Stimulated activated CD8-positive, alpha-beta memory T cell treated with anti-CD3 and anti-CD28 coated beads, Interleukin-12 subunit alpha, Interleukin-12 subunit beta, amount 100 ng/mL, for 4 hours (primary cell): ENCODE results near the gene SPECC1L.

ENCODE experiments used
- DNase-seq: peaks from one replicate; pipeline ENCODE4 v3.0.0-alpha.2; 2020; ENCODE audit warnings: low read depth

SPECC1L gene

GRCh38 chr22:24401931-24402367 lies 131.3 kb downstream of the SPECC1L start:
- DNase-seq: no peak

DNA sequence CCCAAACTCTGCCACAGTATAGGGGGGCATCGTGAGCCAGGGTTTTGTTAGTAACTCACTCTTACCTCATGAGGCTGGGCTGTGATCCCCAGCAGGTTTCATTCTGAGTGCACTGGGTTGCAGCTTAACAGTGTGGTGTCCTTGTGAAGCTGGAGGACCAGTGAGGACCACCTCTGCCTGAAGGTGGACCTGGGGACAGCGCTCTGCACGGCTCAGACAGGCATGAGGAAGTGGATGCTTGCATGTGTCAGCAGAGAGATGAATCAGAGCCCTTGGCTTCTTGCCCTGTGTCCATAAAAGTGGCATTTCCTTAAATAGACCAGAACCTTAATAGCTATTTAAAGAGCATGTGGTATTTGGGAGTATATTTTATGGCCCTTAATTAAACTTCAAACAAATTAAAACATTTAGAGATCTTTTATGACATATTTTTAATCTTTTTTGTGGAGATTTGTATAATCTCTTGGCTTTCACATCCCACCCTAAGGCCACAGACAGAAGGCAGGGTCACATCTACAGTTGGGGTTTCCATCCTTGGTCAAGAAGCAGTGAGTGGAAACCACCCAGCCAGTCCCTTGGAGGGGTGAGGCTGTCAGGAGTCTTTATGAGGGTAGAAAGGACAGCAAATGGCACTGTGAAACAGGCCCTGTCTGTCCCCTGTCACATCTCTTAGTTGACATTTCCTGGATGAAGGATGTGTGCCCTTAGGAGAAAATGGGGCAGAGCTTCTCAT lies 132.0 kb downstream of the SPECC1L start:
- no peak for DNase-seq

DNA sequence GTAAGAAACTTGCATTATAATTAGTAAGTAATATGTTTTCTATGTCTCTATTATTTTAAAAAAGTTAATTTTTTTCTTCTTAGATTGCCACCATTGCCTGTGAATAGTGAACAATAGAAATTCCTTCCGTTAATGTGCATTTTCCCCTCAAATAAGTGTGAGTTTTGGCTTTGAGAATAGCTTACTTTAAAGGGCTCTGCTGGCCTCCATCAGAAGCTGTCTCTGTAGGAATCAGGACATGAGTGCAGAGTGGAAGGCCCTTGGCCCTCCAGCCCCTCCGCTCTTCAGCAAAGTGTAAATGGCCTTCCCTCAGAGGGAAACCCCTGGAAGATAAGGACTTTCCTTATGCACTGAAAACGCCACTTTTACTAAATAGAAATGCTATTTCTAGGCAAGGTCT lies 132.7 kb downstream of the SPECC1L start:
- no peak for DNase-seq

DNA sequence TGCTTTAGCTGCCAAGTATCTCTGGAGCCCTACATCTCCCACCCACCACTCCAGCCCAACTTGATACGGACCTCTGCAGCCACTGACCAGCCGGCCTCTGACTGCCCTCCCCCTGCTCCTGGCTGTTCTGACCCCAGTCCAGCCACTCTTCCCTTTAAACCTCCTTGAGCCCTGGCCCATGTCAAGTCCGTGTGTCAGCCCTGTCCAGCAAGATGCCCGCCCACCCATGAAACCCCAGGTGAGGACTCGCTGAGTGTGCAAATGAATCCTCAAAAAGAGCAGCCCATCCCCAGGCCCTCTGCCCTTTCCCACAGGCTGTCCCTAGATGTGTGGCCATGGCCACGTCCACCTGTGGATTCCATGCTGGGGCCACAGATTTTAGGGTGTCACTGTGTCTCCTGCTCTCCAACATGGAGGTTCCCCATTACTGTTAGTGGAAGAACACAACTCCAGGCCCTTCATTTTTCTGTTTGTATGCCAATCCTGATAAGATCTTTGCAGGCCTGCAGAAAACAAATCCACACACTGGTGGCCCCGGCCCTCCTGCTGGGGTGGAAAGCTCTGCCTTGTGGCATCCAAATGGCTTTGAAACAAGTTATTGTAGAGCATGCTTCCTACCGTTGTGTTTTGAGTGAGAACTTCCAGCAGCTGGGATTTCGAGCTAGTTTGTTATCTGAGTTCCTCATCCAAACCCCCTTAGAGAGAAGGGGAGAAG lies 134.1 kb downstream of the SPECC1L start:
- no peak for DNase-seq

GRCh38 chr22:24405631-24406321 lies 135.1 kb downstream of the SPECC1L start:
- no peak for DNase-seq

DNA sequence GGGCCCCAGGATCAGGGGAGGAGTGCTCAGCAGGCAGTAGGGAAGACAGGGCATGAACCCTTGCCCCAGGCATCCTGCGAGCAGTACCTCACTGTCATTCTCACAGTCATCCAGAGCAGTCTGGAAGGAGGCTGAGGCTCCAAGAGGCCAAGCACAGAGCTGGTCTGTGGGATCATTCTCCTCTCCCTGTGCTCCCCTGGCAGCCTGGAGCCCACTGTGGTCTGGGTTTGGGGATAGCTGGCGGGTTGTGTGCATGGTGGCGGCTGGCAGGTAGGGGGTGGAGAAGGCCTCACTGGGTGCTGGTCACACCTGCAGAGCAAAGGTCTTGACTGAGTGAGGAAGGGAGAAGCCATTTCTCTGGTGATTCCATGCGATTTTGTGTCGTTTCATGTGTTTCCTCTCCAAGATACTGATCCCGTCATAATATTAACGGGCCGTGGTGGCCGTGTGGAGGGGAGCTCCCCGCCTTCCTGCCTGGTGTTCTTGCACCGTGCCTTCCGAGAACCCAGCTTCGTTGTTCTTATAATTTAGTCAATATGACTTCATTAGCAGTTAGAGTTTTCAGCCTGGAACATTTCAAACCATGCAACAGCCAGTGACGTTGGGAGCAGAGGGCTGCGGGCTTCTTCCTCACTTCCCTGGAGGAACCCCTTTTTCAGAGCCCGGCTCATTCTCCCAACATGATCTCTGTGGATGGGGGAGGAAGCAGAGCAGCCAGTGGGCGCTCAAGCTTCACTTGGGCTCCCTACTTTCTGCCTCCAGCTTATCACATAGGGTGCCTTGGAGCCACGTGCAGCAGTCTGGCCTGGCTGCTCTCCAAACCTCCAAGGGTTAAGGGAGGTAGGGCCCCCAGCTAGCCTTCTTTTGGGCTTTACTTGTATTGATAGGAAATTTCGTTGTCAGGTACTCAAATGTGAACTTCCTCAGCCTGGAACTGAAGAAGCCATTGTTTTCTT lies 136.0 kb downstream of the SPECC1L start:
- DNase-seq: no peak

DNA sequence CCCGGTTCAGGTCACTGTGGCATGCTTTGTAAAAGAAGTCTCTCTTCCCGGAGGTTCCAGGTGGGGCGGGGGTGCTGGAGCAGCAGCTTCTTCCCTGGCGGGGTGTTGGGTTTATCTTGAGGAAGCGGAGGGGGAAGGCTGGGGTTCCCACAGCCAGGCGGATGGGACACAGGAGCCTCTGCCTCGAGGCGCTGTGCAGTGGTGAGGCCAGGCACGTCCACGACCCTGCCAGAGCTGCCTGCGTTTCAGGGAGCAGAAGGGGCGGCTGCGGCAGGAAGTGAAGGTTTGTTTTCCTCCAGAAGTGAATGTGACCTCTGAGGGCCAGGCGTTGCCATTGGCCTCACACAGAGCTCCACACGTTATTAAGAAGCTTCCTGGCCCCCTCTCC lies 136.6 kb downstream of the SPECC1L start:
- no peak for DNase-seq

- no peak for DNase-seq
Observed at GRCh38 chr22:24407884-24408283, 137.3 kb downstream of the SPECC1L start.

DNA sequence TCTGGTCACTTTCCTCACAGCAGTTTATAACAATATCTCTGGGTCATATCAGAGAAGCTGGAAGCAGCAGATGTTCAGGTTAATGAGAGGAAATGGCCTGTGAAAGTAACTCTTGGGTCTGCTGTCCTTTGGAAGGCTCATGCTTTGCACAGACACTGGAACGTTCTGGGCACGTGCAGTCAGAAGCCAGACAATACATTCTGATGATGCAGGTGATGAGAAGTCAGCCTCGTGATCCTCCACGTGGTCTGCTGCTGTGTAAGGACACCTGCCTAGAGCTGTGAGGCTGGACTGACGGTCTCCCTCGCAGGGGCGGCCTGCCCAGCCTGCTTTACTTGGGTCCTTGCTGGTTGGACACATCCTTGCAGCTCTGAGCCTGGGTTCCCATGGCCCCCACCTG lies 138.0 kb downstream of the SPECC1L start:
- DNase-seq: no peak

- no peak for DNase-seq
Observed at GRCh38 chr22:24409707-24410106, 139.1 kb downstream of the SPECC1L start.

GRCh38 chr22:24410110-24410856 lies 139.7 kb downstream of the SPECC1L start:
- DNase-seq: no peak

DNA sequence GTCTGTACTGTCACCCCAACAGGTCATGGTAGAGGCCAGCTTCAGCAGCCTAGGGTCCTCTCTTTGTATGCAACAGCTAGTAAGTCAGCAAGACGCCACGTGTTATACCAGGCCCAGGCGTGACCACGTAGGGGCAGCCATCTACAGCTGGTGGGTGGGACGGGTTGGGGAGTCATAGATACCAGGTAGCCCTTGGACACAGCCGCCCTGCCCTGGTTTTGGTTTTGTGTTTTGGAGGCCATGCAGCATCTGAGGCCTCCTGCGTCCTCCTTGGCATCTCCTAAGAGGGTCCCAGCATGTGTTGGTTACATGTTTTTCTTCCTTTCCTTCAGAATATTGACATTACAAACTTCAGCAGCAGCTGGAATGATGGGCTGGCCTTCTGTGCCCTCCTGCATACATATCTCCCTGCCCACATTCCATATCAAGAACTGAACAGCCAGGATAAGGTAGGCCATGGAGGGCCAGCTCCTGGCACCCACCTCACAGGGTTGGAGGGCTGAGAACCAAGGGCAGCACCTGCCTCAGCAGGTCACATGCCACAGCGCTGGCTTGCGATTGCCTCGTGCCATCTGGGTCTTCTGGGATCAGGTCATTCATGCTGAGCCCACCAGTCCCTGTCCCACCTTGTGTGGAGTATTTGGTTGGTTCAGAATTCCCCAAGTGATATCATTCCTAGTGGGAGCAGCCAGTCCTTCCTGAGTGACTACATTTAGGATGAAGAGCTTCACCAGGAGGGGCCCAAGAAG lies 140.8 kb downstream of the SPECC1L start:
- no peak for DNase-seq

- DNase-seq: no peak
Observed at GRCh38 chr22:24412274-24412673, 141.6 kb downstream of the SPECC1L start.

GRCh38 chr22:24413271-24413670 lies 142.6 kb downstream of the SPECC1L start:
- DNase-seq: no peak

- DNase-seq: no peak
Observed at GRCh38 chr22:24413736-24414385, 143.2 kb downstream of the SPECC1L start.

GRCh38 chr22:24414523-24414922 lies 143.9 kb downstream of the SPECC1L start:
- DNase-seq: no peak

DNA sequence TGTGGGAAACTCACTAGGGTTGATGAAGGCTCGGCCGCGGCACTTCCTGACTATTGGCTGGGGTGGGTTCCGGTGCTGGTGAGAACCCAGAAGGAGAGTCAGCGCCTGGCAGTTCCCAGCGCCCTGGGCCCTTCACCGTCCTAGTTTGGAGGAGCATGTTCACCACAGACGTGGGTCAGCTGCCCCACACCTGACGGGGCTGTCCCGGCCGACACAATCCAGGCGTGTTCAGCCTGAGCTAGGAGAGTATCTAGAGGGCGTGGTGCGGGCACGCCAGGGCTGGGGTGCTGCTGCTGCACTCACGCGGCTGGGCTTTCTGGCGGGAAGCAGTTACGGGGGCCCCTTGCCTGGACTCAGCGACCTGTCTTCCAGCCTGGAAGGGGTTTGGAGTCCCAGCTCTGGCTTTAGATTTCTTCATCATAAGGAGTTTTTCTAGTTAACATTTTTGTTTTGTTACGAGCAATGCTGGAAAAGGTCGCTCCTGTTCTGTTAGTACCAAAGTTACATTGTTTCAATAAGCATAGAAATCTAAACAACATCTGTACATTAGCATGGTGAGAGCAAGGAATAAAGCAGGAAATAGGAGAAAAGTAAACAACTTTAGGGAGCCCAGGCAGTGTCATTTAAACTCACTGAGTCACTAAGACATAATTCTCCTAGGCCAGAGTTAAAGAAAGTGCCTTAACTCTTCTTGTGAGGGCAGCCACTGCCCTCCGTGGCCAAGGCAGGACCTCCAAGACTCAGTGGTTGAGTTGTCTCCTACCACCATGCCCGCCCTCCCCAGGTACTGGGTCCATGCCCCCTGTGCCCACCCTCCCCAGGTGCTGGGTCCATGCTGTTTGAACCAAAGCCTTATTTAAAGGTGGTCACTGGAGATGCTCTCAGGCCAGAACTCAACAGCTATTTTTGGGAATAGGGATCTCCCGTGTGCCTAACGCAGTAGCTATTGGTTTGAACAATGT lies 144.6 kb downstream of the SPECC1L start:
- no peak for DNase-seq

GRCh38 chr22:24416095-24416494 lies 145.5 kb downstream of the SPECC1L start:
- no peak for DNase-seq

- DNase-seq: no peak
Observed at GRCh38 chr22:24416611-24417010, 146.0 kb downstream of the SPECC1L start.
